ENCODE results near the gene RNF10. TPM values are rescaled to one million over a fixed set of nuclear protein-coding genes. Genes with fewer than 3 reads are reported as not detected.
"Not testable (repeated sequence)": the region's sequence is repeated elsewhere in the genome, so short reads cannot be mapped to it uniquely, and the experiment has no call there.

RNF10 gene
- total RNA-seq, 1 experiment from 2014 or later, result 60.8 TPM

- no peak for DNase-seq (ENCODE audit: low read depth)
Observed at GRCh38 chr12:120579179-120579578, 45.0 kb downstream of the RNF10 start.

- peak; percentile 95 for DNase-seq (ENCODE audit: low read depth)
Observed at GRCh38 chr12:120580787-120581723, 46.9 kb downstream of the RNF10 start, which contains the start of gene POP5. POP5 (minus strand) TSS chr12:120581402; CDS start chr12:120581362, 40 bp downstream.

GRCh38 chr12:120581998-120582397 is 47.8 kb downstream of the RNF10 start:
- peak; percentile 24 for DNase-seq (ENCODE audit: low read depth)

- peak; percentile 55 for DNase-seq (ENCODE audit: low read depth)
Observed at GRCh38 chr12:120583478-120584030, 49.4 kb downstream of the RNF10 start.

GRCh38 chr12:120584343-120585149 is 50.4 kb downstream of the RNF10 start:
- peak; percentile 9 for DNase-seq (ENCODE audit: low read depth)

GRCh38 chr12:120586206-120586605 is 52.0 kb downstream of the RNF10 start:
- DNase-seq (ENCODE audit: low read depth), result no peak

GRCh38 chr12:120586860-120587259 is 52.7 kb downstream of the RNF10 start:
- no peak for DNase-seq (ENCODE audit: low read depth)

GRCh38 chr12:120588371-120588770 is 54.2 kb downstream of the RNF10 start:
- no peak for DNase-seq (ENCODE audit: low read depth)

- DNase-seq (ENCODE audit: low read depth), result no peak
Observed at GRCh38 chr12:120588948-120589930, 55.1 kb downstream of the RNF10 start.

GRCh38 chr12:120590741-120591407 is 56.7 kb downstream of the RNF10 start:
- DNase-seq (ENCODE audit: low read depth), result no peak

- no peak for DNase-seq (ENCODE audit: low read depth)
Observed at GRCh38 chr12:120592121-120593049, 58.2 kb downstream of the RNF10 start.

- DNase-seq (ENCODE audit: low read depth), result no peak
Observed at GRCh38 chr12:120596901-120597300, 62.7 kb downstream of the RNF10 start.

GRCh38 chr12:120597861-120598260 is 63.7 kb downstream of the RNF10 start:
- no peak for DNase-seq (ENCODE audit: low read depth)

GRCh38 chr12:120598674-120599463 is 64.7 kb downstream of the RNF10 start:
- DNase-seq (ENCODE audit: low read depth), result peak; percentile 43

GRCh38 chr12:120599672-120600552 is 65.8 kb downstream of the RNF10 start:
- DNase-seq (ENCODE audit: low read depth), result no peak

GRCh38 chr12:120602416-120602815 is 68.3 kb downstream of the RNF10 start:
- not testable (repeated sequence) for DNase-seq (ENCODE audit: low read depth)

GRCh38 chr12:120610560-120610959 is 76.4 kb downstream of the RNF10 start:
- no peak for DNase-seq (ENCODE audit: low read depth)

Measured in RPMI7951 (cell line).